ENCODE measurements around the gene SLC29A4.

SLC29A4 gene

GRCh38 chr7:5332579-5332978, 49.8 kb downstream of the SLC29A4 start:
- DNase-seq = no peak

DNA sequence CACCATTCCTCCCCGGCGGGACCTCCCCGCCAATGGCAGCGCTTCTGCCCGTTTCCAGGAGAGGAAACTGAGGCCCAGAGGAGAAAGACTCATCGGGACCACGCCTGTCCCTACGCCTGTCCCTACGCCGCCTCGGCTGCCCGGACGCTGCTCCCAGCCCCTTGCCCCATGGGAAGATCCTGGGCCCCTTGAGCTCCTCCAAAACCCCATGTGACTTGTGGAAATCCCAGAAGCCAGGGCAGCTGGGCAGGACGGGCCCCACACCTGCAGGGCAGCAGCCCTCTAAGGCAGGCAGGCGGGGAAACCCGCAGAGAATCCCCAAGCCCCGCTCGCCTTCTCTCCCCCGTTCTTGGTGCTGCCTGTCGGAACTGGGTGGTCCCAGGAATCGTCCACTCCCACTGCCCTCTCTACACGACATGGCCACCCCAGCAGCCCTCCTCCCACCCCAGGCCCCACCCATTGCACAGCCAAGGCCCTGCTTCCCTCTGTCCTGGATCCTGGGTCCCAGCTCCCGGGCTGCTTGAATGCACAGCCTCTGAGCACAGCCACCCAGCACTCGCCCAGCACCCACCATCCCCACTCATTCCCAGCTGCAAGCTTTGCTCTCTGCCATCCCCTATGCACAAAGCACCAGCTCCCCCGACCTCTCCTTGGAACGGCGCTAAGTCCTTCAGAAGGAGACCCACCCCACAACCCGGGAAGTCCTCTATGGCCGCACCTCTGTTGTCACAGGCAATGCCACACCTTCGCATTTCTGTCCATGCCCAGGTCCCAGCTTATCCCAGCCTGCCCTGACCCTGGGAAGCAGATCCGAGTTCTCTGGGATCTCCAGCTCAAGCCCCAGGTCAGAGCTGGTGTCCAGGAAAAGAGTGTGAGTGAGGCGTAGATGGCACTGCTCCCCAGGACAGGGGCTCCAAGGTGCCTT, 50.6 kb downstream of the SLC29A4 start:
- DNase-seq = no peak

DNA sequence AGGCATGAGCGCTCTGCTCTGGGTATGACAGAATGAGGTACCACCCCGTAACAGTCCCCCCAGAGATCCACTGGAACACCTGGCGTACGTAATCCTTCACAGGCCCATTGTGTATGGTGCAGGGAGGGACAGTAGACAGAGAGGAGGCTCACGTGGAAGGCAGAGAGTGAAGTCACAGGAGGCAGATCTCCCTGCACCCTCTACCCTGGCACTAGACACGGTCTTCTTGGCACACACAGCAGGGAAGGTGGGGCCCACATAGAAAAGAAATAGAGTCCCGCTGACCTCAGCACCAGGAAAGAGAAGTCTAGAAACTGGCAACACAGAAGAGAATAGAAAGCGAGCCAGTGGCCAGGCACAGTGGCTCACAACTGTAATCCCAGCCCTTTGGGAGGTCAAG, 51.9 kb downstream of the SLC29A4 start:
- DNase-seq = no peak

DNA sequence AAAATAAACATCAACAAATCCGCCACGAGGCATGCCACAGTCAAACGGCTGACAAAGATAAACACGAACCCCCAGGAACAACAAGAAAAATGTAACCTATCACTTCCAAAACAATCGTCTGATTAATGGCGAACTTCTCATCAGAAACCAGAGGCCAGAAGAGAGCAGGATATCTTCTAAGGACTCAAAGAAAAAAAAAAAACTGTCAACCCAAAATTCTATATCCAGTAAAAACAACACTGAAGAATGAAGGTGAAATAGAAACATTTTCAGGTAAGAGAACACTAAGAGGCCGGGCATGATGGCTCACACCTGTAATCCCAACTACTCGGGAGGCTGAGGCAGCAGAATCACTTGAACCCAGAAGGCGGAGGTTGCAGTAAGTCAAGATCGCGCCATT, 54.3 kb downstream of the SLC29A4 start:
- DNase-seq = no peak

DNA sequence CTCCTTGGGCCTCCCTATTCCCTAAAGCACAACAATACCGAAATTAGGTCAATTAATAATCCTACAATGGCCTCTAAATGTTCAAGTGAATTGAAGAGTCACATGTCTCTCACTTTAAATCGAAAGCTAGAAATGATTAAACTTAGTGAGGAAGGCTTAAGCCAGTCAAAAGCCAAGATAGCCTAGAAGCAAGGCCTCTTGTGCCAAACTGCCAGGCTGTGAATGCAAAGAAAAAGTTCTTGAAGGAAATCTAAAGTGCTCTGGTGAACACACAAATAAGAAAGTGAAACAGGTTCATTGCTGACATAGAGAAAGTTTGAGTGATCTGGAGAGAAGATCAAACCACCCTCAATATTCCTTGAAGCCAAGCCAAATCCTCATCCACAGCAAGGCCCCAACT, 57.2 kb downstream of the SLC29A4 start:
- no peak for DNase-seq

DNA sequence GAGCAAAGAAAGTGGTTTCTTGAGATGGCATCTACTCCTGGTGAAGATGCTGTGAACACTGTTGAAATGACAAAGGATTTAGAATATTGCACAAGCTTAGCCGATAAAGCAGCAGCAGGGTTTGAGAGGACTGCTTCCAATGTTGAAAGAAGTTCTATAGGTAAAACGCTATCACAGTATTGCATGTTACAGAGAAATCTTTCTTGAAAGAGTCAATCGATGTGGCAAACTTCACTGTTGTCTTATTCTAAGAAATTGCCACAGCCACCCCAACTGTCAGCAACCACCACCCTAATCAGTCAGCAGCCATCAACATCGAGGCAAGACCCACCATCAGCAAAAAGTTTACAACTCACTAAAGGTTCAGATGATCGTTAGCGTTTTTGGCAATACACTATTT, 59.9 kb downstream of the SLC29A4 start:
- no peak for DNase-seq

- DNase-seq = no peak
Observed at GRCh38 chr7:5343884-5344283, 61.1 kb downstream of the SLC29A4 start.

DNA sequence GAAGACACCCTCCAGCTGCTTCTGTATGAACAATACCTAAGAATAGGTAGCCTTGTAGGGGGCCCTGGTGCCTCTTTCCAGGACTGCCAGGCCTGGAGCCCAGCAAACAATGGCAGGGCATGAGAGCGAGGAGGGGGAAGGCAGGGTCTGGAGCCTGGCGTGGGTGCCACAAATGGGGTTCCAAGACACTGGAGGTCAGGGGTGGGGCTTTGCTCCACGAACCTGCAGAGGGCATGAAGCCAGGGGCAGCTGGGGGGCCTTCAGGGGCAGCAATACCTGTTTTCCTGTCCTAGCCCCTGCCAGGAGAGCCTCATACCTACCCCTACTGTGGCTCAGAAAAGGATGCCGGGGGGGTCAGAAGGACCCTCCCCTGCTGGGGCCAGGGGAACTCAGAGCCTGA, 61.6 kb downstream of the SLC29A4 start:
- DNase-seq = no peak

DNA sequence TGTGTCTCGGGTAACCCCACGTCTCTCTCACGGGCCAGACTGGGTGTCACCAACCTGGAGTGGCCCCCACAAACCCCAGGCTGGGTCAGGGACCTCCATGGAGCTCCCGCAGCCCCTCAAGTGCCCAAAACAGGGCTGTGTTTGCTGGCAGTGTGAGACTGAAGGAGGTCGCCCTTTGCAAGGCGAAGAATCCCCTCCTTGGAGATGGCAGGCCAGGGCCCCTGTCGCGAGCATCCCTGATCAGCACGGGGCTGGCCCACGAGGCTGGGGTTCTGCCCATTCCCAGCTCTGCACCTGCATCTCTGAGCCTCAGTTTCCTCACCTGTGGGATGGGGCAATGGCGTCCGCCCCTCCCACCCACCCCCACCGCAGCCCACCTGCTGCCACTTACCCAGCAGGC, 62.4 kb downstream of the SLC29A4 start:
- DNase-seq = no peak

GRCh38 chr7:5345671-5346070, 62.9 kb downstream of the SLC29A4 start:
- no peak for DNase-seq

- DNase-seq = no peak
Observed at GRCh38 chr7:5348134-5349004, 65.6 kb downstream of the SLC29A4 start.

DNA sequence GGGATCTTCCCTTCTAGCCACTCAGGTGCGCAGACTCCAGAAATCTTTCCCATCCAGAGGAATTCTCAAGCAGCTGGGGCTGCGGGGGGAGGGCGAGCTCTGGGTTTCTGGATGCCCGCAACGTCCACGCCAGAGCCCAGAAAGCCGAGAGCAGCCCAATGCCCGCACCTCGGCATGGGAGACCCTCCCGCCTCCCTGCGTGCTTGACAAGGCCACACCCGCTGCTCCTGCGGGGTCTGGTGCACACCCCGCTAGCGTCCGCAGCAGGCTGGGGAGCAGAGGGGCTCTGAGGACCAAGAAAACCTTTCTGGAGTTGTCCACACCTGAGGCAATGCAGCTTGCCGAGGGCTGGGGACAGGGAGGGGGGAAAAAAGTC, 66.2 kb downstream of the SLC29A4 start:
- DNase-seq = no peak

- no peak for DNase-seq
Observed at GRCh38 chr7:5349437-5350173, 66.9 kb downstream of the SLC29A4 start.

DNA sequence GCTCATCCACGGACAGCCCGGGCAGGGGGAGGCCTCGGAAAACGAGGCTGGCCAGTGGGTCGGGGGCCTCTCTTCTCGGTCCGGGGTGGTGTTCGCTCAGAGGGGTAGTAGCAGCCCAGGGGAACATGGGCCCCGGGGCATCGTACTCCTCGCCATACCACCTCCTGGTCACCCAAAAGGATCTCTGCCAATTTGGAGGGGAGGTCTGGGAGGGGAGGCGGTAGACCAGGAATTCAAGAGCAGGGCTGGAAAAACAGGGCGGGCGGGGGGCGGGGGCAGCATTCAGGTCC, 67.4 kb downstream of the SLC29A4 start:
- DNase-seq = no peak

- DNase-seq = no peak
Observed at GRCh38 chr7:5350600-5351385, 68.0 kb downstream of the SLC29A4 start.

DNA sequence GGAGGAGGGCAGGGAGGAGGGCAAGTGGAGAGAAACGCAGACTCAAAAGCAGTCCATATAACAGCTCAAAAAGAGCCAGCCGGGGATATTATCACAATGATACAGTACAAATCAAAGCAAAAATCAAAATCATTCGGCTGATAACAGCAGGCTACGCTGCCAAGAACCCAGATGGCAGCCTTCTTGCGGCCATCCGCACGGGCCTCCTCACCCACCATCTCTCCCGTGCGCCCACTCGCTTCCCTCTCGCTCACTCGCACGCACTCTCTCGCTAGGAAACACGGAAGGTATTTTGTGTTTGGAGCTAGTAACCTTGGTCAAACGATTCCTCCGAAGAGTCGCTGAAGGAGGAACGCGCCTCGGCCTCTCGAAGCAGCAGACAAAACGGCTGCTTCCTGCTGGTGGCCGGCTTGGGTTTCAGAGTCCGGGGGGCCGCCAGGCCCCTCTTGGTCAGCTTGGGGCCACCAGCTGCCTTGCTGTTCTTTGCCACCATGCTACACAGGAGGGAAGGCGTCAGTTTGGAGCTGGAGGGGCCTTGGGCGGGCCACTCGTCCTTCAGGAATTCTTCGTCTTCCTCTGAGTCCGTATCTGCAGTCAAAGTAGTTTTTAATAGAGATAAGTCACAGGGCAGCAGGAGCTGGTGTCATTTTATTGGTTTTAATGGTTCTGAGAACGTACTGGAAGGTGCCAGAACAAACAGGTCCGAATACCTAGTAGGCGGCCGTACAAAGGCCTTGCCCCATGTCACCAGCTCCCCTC, 68.9 kb downstream of the SLC29A4 start:
- no peak for DNase-seq

DNA sequence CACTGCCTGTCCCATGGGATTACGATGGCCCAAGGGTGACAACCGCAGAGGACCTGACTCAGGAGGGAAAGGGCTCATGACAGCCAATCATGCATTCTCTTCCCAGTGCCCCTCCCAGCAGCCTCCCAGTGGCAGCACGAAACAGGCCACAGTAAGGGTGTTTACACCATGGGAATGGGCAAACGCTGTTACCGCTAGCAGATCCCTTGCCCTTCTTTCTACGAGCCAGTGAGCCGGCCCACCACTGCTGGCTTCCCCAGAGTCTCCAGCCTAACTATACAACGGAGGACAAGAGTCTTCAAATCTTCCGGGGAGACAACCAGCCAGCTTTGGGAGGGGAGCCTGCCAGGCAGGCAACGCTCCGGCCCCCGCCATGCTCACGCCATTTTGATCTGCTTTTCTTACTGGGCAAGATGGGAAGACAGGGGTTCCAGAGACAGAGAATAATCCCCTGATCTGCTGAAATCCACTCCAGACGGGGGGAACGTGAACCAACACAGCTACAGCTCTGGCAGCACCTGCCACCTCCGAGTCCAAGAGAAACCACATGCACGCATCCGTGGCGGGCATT, 69.8 kb downstream of the SLC29A4 start:
- no peak for DNase-seq

GRCh38 chr7:5354460-5355232, 71.9 kb downstream of the SLC29A4 start:
- DNase-seq = no peak
